ENCODE results near the gene PLA2G4F. TPM values are rescaled to one million over a fixed set of nuclear protein-coding genes. Genes with fewer than 3 reads are reported as not detected.

PLA2G4F gene
- total RNA-seq, 1 experiment from 2014 or later = 0.05 TPM

- Histone ChIP-seq H3K27me3 (ENCODE audit: insufficient read depth, low read length) (no peaks in the 10 kb centered on the region; the same call in 1 of the 2 replicates), H3K27ac (ENCODE audit: low read depth, low read length) (no peak overlapping the region), H3K4me1 (ENCODE audit: control insufficient read depth in 1 of 2, insufficient read depth in 2 of 2, low read length in 2 of 2) (no peaks in the 10 kb centered on the region), H3K79me2 (ENCODE audit: insufficient read depth, low read length) (no peaks in the 10 kb centered on the region), H3K4me2 (ENCODE audit: low read length) (no peak overlapping the region), H3K9ac (ENCODE audit: low read length) (no peak overlapping the region), H3K9me2 (ENCODE audit: insufficient read depth) (no peaks in the 10 kb centered on the region), H3K4me3 (replicated peaks in 1 of 2; ENCODE audit: low read depth in 1 of 2, low read length in 2 of 2) (no peak overlapping the region), H3K36me3 (ENCODE audit: control insufficient read depth in 1 of 2, insufficient read depth in 2 of 2, low read length in 2 of 2) (no peaks in the 10 kb centered on the region), H2AFZ (ENCODE audit: low read depth, low read length, poor library complexity, severe bottlenecking) (no peak overlapping the region), H4K20me1 (ENCODE audit: insufficient read depth) (no peaks in the 10 kb centered on the region), H3K9me3 (ENCODE audit: control insufficient read depth in 1 of 2, insufficient read depth in 1 of 2, low read depth in 1 of 2, low read length in 2 of 2) (no peaks in the 10 kb centered on the region)
- ChIA-PET RAD21 (ENCODE audit: low non-redundant PET in 1 of 2, low total read pairs in 2 of 2, uncharacterized antibody in 2 of 2, unreplicated experiment in 2 of 2) (no interaction called here), CTCF (interaction anchor here (0.7 to 1.3 kb wide), 2 partner anchors 8 to 68 kb away, joined by 3 to 5 read pairs; no protein-coding TSS in a partner anchor), POLR2A (no interaction called here)
- BruUV-seq (replicated peaks) = no TSS peak
- intact Hi-C loops (cut with micrococcal nuclease) = no loop called here
- ATAC-seq (no peak), DNase-seq (ENCODE audit: low read depth, low spot score) (no peak)
- TF ChIP-seq CTCF (IDR thresholded peaks at IDR 0.05 in 2 of 3, conservative IDR thresholded peaks at IDR 0.05 in 1 of 3; ENCODE audit: borderline replicate concordance in 1 of 3, insufficient read depth in 1 of 3, low read depth in 2 of 3, low read length in 2 of 3) = no peak
- TF ChIP-seq JUND (IDR thresholded peaks at IDR 0.05) = no peak
- no peak for TF ChIP-seq YY1 (IDR thresholded peaks at IDR 0.05; ENCODE audit: extremely low read depth, insufficient replicate concordance, low read depth, low read length)
- TF ChIP-seq SP1 (IDR thresholded peaks at IDR 0.05; ENCODE audit: low read depth) = no peak
- no peak for TF ChIP-seq RAD21 (IDR thresholded peaks at IDR 0.05; ENCODE audit: low read depth)
- no peak for TF ChIP-seq POLR2AphosphoS5 (IDR thresholded peaks at IDR 0.05; ENCODE audit: low read depth, low read length)
- no peak for TF ChIP-seq MAX (IDR thresholded peaks at IDR 0.05)
- no peak for TF ChIP-seq CBX3 (IDR thresholded peaks at IDR 0.05; ENCODE audit: low read depth)
- TF ChIP-seq CEBPB (IDR thresholded peaks at IDR 0.05; ENCODE audit: low read depth) = no peak
- TF ChIP-seq EZH2phosphoT487 (IDR thresholded peaks at IDR 0.05; ENCODE audit: borderline replicate concordance) = no peak
- no peak for TF ChIP-seq ELF1 (IDR thresholded peaks at IDR 0.05; ENCODE audit: borderline replicate concordance, low read depth)
Observed at GRCh38 chr15:42141795-42142667, 14.4 kb downstream of the PLA2G4F start.

Measured in HCT116 (cell line).